Suprapubic skin (tissue), 4 donors: ENCODE results near the gene PAIP2.

Experiments
- EP300 ChIP-seq: sonication (generic); formaldehyde crosslinking; IDR thresholded peaks from one replicate; pipeline ENCODE4 v1.6.1; 2017; ENCODE audit warnings: antibody characterized with exemption
- POLR2A ChIP-seq, 2 donors: fragments of 450-650 bp; IDR thresholded peaks; one replicate each; pipeline ENCODE4 v1.6.1; 2017; ENCODE audit warnings: antibody characterized with exemption in 2 of 2, mild to moderate bottlenecking in 2 of 2, moderate library complexity in 2 of 2
- POLR2AphosphoS5 ChIP-seq, 3 donors: sonication (generic); formaldehyde crosslinking; IDR thresholded peaks; one replicate each; pipeline ENCODE4 v1.6.1; 2017; ENCODE audit warnings: antibody characterized with exemption in 3 of 3
- TF ChIP-seq, protein P1 (sequence below), 2 donors: fragments of 200-600 bp in 1 of 2; fragments of 450-650 bp in 1 of 2; sonication (generic) in 1 of 2; IDR thresholded peaks; one replicate each; pipeline ENCODE4 v1.5.1; 2016 to 2019; ENCODE audit warnings: antibody characterized with exemption in 2 of 2, mild to moderate bottlenecking in 1 of 2, moderate library complexity in 1 of 2

DNA sequence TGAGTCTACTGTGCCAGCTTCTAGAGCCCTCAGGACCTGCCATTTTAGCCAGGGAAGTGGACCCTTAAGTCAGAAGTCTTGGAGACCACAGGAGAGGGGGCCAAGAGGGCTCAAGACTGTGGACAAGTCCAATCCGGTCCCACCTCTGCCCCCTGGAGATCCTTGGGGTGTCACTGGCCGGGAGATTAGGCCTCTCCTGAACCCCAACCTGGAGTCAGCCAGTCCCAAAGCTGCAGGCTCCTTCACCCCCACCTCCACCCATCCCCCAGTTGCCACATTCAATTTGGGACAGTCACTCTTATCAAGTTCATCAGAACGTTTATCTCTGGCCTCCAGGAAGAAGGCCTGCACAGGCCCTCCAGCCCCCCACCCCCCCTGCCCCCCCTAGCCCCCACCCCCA lies 41.2 kb downstream of the PAIP2 start:
- TF ChIP-seq POLR2A (IDR thresholded peaks at IDR 0.05) (no peak), POLR2AphosphoS5 (IDR thresholded peaks at IDR 0.05) (no peak), EP300 (no peak)
- TF ChIP-seq, protein P1, sequence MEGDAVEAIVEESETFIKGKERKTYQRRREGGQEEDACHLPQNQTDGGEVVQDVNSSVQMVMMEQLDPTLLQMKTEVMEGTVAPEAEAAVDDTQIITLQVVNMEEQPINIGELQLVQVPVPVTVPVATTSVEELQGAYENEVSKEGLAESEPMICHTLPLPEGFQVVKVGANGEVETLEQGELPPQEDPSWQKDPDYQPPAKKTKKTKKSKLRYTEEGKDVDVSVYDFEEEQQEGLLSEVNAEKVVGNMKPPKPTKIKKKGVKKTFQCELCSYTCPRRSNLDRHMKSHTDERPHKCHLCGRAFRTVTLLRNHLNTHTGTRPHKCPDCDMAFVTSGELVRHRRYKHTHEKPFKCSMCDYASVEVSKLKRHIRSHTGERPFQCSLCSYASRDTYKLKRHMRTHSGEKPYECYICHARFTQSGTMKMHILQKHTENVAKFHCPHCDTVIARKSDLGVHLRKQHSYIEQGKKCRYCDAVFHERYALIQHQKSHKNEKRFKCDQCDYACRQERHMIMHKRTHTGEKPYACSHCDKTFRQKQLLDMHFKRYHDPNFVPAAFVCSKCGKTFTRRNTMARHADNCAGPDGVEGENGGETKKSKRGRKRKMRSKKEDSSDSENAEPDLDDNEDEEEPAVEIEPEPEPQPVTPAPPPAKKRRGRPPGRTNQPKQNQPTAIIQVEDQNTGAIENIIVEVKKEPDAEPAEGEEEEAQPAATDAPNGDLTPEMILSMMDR (IDR thresholded peaks at IDR 0.05) = no peak
